KOPT-K1 (cell line): ENCODE measurements around the gene PIP4P1.

Experiments used
- H3K27ac ChIP-seq: fragments of 200-600 bp; sonication (generic); 2 replicates; pipeline ENCODE4 v1.5.1; 2016; ENCODE audit warnings: antibody characterized with exemption, mild to moderate bottlenecking, low read depth, low read length; ENCODE audit not compliant: poor library complexity, severe bottlenecking
- H3K36me3 ChIP-seq: fragments of 200-600 bp; sonication (generic); 2 replicates; pipeline ENCODE4 v1.5.1; 2017; ENCODE audit warnings: antibody characterized with exemption, mild to moderate bottlenecking, low read length, moderate library complexity; ENCODE audit not compliant: insufficient read depth
- H3K9me3 ChIP-seq: fragments of 200-600 bp; sonication (generic); 2 replicates; pipeline ENCODE4 v1.5.1; 2017; ENCODE audit warnings: antibody characterized with exemption, low read length, mild to moderate bottlenecking; ENCODE audit not compliant: insufficient read depth, poor library complexity, severe bottlenecking

The PIP4P1 gene

DNA sequence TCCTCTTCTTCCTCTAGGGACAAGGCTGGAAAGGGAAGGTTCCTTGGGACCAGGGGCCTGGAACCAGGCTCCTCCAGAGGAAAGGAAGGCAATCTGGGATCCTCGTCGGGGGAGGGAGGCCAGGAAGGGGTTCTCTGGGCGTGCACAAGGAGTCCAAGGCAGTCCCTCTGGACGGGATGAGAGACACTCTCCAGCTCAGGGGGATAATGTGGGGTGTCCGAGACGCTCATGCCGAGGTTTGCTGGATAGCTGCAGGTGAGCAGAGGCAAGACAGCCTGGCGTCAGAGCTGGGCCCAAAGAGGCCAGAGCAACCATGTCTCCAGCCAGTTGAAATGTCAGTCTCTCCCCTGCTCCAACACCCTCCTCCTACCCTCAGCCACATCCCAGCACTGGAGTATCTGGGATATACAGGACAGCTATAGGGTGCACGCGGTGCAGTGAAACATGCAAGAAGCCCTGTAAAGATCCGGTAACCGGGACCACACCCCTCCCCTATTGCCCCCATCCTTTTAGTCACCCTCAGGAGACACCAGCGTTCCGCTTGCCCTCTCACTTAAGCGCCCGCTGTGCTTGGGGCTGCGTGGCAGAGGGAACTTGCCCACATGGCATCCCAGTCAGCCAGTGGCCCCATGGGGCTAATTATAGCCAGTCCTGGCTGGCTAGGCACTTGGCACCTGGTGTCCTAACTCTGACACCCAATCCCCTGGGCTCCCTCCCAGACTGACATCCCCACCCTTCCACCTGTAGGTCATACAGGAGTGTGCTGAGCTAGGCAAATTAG, 25.5 kb downstream of the PIP4P1 start, which contains the start of gene KLHL33:
Gene KLHL33 (minus strand): TSS at position 585 of the 781 bp plus-strand sequence. CDS start 355 bp downstream, at position 230.
- H3K27ac ChIP-seq: no peak within 1 kb of the TSS
- no peaks in the 10 kb centered on the region for H3K36me3 ChIP-seq
- H3K9me3 ChIP-seq: no peaks in the 10 kb centered on the region

DNA sequence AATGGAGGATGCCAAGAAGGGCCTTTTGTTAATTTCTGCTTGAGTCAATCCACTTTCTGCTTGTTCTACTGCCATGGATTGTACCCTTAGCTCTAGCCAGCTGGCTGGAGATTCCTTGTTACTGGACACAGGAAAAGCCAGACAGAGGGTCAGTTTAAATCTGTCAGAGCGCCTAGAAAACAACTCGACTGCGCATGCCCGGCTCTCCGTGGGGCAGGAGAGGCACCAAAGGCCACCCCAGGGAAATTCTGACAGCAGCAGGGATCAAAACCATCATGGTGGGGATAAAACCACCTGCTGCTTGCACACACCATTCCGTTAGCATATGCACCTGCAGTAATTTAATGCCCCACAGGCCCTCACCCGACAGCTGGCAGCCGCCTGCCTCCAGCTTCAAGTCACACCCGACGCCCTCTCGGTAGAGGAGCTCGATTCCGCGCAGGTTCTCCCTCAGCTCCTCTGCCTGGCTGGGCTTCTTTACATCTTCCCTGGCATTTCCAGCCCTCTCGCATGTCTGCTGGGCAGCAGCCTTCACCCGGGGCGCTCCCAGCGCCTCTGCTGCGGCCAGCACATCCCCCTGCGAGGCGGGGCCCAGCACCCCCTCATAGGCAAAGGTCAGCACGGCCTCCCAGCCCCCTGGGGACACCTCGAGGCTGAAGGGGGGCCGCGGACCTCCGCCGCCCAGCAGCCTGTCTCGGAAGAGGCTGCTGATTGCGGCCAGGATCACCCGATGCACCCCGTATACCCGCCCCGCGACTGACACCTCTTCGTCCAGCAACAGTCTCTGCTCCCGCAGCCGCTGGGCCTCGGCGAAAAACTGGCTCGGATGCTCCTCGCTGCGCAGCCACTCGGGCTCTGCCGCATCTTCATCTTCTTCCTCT, 26.3 kb downstream of the PIP4P1 start:
- Histone ChIP-seq H3K9me3 (no peaks in the 10 kb centered on the region), H3K27ac (no peak overlapping the region), H3K36me3 (no peaks in the 10 kb centered on the region)

DNA sequence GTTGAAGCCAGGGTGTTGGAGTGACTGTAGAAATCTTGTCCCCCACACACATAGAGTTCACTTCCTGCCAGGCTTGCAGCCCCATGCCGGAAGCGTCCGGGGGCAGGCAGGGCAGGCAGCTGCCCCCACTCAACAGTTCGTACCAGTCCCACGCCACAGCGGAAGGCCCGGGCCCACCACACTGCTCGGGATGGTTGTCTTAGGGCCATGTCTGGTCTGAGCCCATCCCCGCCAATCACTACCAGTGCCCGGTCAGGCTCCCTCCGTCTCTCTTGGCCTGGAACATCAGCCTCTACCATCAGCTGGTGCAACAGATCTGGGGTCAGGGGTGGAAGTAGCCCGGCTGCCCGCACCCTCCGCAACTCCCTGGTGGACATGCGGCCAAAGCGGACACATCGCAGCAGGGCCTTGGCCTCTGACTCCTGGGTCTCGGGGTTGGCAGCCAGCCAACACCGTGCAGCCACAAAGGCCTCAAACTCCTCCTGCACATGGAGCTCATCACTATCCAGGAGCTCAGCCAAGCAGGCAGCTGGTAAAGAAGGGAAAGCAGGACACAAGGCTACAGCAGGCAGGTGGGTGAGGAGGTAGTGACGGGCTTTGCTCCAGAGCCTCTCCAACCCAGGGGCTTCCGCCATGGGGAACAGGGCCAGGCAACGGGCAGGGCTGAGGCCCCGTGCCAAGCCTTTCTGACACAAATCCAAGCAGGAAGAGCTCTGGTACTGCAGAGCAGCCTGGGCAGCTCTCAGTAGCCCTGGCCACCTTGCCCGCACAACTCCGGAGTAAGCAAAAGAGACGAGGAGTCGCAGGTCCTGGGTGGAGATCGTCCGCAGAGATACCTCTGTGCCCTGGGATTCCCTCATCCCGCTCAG, 31.2 kb downstream of the PIP4P1 start:
- Histone ChIP-seq H3K9me3 (no peaks in the 10 kb centered on the region), H3K27ac (peak overlapping the region; percentile 97), H3K36me3 (no peaks in the 10 kb centered on the region)

DNA sequence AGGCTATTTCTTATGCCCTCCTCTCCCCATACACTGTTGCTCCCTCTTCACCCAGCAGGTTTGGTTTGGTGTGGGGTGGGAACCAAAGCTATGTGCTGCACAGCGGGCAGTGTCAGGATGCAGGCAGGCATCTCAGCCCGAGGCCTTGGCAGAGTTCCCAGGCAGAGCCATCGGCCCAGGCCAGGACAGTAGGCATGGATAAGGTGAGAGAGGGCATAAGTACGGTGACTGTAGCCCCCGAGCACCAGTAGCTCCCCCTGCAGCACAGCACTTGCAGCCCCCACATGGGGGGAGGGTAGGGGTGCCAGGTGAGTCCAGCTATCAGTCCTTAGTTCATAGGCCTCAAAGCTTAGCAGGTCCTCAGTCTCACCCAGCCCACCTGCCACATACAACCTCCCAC, 32.4 kb downstream of the PIP4P1 start:
- H3K36me3 ChIP-seq: no peaks in the 10 kb centered on the region

DNA sequence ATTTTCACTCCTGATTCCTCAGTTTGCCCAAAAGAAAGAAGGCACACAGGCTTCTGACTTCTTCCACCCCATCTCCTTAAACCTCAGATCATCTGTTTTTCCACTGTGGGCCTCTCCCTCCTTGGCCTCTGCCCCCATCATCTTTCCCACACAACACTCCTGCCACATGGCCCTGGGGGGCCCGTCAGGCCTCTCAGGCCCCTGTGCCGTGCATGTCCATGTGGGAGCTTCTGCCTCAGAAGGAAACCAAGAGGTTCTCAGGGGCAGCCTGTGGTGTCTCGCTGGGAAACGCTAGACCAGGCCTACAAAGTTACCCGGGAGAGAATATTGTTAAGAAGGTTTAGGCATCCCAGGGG, 33.2 kb downstream of the PIP4P1 start:
- Histone ChIP-seq H3K9me3 (no peaks in the 10 kb centered on the region), H3K36me3 (no peaks in the 10 kb centered on the region), H3K27ac (peak overlapping the region; percentile 97)

More for the DNA sequence above, 32.4 kb downstream of the PIP4P1 start:
- H3K27ac ChIP-seq: peak overlapping the region; percentile 97
- no peaks in the 10 kb centered on the region for H3K9me3 ChIP-seq

DNA sequence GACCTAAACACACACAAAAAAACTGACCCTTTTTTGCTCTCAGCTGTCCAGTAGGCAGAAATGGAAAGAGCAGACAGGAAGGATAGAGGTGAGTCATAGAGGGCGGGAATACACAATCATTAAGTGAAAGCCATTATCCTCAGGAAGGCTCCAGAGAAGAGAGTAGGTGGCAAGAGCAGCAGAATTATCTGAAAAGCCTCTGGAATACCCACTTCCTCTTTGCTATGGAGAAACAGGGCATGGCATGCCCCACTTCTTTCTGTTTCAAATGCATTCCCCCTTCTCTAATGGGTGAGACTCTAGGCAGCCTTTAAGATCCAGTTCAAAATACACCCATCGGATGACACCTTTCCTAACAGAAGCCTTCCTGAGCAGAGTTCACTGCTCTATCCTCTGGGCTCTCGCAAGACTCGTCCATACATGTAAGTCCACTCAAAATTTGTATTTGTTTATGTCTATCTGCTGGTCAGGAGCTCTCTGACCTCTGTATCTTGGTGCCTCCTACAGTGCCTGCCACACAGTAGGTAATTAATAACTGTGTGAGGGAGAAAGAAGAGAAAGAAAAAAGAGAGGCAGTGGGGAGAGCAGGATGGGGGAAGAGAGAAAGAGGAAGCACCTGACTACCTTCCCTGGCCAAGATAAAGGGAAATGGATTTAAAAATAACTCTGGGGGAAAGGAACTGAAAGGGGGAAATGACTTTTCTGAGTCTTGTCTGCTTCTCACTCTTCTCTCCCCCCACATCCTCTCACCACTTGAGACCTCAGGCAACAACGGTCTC, 33.8 kb downstream of the PIP4P1 start:
- no peaks in the 10 kb centered on the region for H3K36me3 ChIP-seq
- H3K27ac ChIP-seq: peak overlapping the region; percentile 97
- H3K9me3 ChIP-seq: no peaks in the 10 kb centered on the region

DNA sequence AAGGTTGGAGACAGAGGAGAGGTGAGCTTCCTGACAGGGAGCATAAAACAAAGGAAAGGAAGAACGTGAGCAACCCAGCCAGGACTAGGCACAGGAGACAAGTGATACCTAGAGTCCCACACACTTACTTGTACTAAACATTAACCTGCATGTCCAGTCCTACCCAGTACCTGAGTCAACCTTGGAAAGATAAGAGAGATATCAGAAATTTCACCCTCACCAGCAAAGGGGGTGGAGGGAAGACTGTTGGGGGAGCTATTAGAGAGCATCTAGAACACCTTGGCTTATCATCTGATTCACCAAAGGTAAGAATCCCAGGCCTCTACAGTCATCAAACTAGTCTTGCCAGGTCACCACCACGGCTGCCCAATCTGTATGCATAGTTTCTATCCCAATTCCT, 36.4 kb downstream of the PIP4P1 start:
- H3K27ac ChIP-seq: no peak overlapping the region
- H3K9me3 ChIP-seq: no peaks in the 10 kb centered on the region
- no peaks in the 10 kb centered on the region for H3K36me3 ChIP-seq

DNA sequence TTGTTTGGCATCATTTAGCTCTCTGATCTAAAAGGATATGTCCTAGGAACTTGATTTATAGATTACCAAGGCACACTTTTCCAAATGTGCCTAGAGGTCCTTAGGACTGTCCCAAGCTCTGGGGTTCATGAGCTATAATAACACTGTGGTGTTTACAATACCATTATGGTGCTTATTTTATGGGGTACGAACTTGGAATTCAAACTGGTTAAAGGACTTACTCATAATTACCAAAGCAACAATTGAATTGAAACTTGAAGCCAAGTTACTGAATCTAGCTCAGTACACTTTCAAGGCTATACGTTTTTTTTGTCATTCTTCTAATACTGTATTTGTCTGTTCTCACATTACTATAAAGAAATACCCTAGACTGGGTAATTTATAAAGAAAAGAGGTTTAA, 38.3 kb downstream of the PIP4P1 start:
- H3K27ac ChIP-seq: no peak overlapping the region
- H3K9me3 ChIP-seq: no peaks in the 10 kb centered on the region
- H3K36me3 ChIP-seq: no peaks in the 10 kb centered on the region

DNA sequence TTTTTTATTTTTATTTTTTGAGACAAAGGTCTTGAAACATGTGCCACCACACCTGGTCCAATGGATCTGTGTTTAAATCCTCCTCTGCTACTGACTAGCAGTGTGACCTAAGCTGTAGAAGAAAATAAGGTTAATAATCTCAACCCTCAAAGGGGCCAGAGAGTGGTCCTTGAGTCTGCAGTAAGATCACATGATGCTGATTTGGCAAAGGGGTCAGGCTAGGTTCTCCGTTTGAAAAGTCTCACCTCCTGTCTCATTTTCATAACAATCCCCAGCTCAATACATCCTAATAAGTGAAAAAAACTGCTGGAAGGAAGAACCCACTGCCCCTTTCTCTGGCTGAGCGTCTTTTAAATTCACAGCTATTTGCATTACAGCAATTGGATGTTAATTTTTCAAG, 40.0 kb downstream of the PIP4P1 start:
- no peaks in the 10 kb centered on the region for H3K9me3 ChIP-seq
- H3K27ac ChIP-seq: no peak overlapping the region
- no peaks in the 10 kb centered on the region for H3K36me3 ChIP-seq

DNA sequence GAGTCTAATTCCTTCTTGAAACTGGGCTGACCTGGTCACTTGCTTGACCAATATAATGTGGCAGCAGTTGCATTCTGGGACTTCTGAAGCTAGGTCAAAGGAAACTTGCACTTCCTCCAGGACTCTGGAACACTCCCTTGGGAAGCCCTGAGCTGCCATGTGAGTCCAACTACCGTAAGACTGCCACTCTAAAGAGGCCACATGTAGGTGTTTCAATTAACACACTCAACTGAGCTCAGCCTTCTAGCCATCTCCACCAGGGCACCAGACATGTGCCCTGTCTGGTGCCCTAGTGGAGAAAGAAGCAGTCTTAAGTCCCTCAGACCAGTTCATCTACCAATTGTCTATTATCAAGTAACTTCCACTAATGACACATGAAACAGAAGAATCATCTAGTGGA, 41.8 kb downstream of the PIP4P1 start:
- Histone ChIP-seq H3K9me3 (no peaks in the 10 kb centered on the region), H3K27ac (no peak overlapping the region), H3K36me3 (no peaks in the 10 kb centered on the region)

DNA sequence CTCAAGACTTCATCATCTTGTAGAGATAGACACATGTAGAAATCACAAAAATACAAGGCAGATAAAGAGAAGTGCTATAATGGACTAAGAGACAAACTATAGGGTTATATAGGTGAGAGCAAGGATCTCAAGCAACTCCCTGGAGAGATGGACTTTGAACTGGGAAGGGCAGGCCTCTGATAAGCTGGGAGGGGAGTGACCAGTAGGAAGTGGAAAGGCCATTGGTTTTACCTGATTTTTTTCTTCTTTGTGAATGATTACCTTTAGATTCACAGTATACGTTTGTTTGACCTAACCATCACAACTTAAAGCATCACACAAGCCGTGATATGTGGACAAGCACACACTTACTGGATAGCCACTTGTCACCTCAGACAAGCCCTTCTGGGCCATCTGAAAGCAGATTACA, 42.7 kb downstream of the PIP4P1 start:
- Histone ChIP-seq H3K27ac (no peak overlapping the region), H3K36me3 (no peaks in the 10 kb centered on the region), H3K9me3 (no peaks in the 10 kb centered on the region)

DNA sequence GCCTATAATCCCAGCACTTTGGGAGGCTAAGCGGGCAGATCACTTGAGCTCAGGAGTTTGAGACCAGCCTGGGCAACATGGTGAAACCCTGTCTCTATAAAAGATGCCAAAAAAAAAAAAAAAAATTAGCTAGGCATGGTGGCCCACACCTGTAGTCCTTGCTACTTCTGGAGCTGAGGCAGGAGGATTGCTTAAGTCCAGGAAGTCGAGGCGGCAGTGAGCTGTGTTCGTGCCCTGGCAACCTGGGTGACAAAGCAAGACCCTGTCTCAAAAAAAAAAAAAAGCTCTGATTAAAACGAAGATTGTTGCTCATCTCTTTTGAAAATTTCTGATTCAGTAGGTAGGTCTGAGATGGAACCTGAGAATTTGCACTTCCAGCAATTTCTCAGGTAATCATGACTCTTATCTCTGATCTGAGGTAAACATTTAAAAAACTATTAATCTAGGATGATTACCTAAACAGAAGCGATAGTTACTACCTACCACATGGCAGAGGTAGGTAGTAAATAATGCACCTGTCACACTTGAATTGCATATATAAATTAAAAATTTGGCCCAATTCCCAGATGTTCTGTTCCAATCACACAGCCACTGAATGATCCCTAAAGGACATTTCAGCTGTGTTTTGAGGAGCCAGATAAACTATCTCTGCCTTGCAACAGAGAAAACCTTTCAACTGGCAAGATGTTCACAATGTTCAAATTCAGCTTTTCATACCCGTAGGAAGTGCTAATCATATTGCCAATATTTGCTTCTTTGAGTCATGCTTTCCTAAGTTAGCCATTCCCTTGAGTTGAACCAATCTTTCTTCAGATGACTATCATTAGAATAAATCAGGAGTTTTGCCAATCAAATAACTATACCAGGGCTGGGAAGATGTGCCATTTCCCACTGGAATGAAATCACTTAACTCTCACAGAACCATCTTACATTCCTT, 43.7 kb downstream of the PIP4P1 start:
- H3K9me3 ChIP-seq: no peaks in the 10 kb centered on the region
- H3K27ac ChIP-seq: no peak overlapping the region
- no peaks in the 10 kb centered on the region for H3K36me3 ChIP-seq

DNA sequence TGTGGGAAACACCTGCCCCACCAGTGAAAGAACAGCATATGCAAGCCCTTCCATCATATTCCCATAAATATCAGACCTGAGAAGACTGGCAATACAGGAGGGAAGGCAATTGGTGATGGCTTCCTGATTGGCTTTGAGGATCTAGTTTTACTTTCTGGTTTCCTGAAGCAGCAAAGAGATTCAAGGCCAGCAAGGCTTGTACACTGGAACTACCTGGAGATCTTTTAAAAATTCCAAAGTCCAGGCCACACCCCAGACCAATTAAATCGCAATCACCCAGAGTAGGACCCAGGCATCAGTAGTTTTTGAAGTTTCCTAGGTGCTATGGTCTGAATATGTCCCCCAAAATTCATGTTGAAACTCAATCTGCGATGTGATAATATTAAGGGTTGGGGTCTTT, 45.0 kb downstream of the PIP4P1 start:
- H3K36me3 ChIP-seq: no peaks in the 10 kb centered on the region
- peak overlapping the region; percentile 56 for H3K27ac ChIP-seq
- H3K9me3 ChIP-seq: no peaks in the 10 kb centered on the region
